GM18517 (cell line): ENCODE data around the gene CACNA1D.

Source experiments
- ATAC-seq: cut with Tn5 transposase; IDR thresholded peaks from one replicate; pipeline ENCODE4 v1.9.1; 2021; ENCODE audit warnings: mild to moderate bottlenecking, moderate library complexity; ENCODE audit not compliant: unreplicated experiment

The CACNA1D gene

DNA sequence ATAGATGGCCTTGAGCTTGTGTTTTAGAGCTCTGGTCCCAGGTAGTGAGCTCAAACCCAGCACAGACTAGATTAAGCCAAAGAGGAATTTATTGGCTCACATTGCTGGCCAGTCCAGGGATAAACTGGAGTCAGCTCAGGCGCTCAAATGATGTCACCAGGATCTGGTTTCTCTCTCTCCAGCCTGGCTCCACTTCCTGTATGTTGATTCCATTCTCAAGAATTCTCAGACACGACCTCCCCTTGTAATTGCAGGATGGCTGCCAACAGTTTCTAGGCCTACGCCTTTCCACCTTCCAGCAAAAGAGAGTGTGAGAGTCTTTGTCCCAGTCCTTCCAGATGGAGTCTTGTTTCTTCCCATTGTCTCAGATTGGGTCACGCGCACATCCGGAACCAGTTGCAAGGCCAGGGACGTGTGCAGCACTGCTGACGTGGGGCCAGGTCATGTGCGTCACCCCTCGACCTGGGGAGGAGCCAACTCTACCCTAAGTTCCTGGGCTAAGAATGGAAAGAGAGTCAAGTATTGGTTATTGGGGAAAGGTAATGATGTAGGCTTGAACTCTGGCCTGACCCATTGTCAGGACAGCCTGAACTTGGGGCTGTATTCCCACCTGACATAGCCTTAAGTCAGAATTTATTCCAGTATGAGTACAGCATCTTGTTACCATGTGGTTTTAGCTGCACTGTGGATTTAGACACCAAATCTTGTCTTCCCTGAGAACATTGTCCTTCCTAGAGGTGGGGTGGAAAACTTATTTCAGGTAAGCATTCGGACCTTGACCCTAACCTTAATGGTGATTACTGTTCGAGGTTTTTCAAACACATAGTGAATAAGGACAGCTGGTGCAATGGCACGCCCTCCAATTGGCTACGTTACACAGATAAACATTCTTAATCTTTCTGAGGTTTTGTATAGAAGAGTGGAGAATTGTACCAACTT lies 31.6 kb downstream of the CACNA1D start:
- ATAC-seq: no peak

DNA sequence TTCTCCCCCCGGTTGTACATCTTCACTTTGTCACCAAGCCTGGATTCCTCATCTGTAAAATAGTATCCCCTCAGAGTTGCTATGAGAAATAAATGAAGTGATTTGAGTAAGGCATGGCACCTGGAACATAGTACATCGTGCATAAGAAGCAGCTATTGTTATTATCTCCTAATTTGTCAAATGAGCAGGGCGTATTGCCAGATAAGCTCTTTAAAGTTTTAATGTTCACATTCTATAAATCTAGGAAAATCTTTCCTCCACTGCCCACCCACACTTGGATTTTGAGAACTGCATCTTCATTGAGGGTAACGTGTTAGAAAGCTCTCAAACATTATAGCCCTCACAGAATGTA lies 32.3 kb downstream of the CACNA1D start:
- no peak for ATAC-seq

DNA sequence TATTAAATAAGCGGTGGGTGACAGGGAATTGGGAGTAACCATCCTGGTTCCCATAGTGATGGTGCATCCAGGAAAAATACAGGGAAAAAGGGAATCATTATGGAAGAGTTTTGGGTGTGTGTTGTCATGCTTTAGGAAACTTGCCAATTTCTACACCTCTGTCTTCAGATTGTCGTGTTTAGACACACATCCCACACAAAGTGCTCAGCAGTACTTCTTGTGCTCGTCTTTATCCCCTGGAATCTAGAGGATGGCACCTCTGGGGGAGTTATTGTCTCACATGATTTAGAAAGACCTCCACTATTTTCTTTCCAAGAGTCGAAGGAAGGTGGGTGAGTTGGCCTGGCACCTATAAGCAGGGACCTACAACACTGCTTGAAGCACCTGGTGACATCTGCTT lies 35.8 kb downstream of the CACNA1D start:
- ATAC-seq: no peak

DNA sequence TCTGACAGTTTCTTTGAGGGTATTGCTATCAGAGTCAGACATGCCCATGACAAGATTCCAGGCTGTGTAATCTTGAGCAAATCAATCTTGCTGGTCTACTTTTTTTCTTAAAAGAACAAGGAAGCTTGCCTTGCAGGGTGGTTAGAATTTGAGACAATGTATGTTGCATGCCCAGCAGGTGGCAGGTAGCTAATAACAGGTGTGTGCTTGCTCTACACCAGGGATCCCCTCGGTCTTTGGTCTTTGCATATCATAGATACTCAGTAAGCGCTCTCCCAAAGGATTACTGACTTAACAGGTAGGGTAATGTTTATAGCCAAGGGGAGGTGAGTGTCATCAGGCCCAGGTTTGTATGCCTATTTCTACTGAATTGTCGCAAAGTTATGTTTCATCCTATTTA lies 37.3 kb downstream of the CACNA1D start:
- ATAC-seq: no peak

DNA sequence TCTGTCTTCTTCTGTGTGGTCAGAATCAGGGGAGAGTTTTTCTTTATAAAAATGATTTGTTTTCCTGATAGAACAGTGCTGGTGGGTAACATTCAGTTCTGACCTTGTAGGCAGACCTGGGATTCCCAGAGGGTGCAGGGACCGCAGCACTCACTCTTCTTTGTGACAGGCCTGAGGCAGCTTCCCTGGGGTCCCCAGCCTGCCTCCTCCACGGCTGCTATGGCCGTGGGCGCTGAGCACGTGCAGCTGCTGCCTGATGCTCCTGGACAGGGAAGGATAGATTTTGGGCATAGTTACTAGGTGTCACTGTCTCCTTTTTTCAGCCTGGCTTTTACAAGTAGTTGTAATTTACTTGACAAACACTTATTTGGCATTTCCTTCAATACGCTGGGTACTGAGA lies 39.1 kb downstream of the CACNA1D start:
- no peak for ATAC-seq

DNA sequence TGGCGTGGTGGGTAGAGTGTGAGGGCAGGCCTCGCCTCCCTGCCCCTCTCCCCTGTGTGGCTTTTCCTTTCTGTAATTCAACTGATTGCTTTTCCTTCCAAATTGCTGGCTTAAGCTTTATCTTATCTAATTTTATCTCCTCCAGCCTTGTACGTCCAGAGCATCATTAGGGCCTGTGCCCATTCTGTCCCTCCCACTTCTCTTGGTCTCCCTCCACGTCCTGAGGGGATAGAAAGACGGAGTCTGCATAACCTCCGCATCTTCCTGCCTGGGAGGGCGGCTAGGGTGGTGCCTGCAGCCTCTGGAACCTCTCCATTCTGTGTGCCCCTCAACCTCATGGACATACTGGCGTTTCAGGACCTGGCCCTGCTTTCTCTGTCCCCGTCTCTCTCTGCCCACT lies 39.8 kb downstream of the CACNA1D start:
- ATAC-seq: no peak

DNA sequence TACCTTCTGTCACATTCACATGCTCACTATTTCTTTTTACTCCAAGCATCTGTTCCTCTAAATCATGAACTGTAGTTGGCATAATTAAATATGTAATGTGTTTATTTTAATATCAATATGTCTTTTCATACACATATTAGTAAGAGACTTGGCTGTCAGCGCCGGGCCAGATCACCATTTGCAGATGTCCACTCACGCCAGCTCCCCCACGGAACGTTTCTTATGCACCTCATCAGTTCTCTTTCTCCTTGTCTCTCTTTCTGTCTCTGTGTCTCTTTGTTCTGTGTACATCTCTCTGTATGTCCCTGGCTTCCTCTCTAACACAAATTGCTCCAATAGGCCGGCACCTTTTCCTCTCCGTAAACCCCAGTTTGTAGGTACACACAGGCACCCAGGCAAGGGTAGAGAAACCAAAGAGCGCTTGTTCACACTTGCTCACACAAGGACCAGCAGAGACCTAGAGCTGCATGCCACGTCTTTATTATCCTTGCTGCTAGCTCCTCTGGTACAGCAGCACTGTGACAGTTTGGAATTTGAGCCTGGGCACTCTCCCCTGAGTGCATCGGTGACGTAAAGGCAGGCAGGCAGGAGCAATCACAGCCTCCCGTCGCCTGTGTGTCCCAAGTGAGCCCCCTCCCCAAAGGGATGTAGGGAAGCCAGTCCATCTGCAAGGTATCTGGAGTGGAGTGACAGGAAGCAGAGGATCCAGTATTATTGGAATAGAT lies 40.4 kb downstream of the CACNA1D start:
- no peak for ATAC-seq

DNA sequence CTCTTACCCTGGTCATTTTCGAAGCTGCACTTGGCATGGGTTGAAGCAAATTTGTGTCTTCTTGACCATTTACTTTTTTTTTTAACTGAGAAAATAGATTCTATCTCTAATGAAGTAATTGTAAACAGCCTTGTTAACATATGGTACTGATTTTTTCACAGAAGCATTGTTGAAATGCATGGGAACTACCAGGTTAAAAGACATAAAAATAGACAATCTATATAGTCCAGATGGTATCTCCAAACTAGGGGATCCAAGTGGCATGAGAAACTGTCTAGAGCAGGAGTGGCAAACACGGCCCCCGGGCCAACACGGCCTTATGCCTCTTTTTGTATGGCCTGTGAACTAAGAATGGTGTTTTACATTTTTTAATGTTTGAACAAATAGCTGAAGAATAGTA lies 41.9 kb downstream of the CACNA1D start:
- ATAC-seq: no peak

DNA sequence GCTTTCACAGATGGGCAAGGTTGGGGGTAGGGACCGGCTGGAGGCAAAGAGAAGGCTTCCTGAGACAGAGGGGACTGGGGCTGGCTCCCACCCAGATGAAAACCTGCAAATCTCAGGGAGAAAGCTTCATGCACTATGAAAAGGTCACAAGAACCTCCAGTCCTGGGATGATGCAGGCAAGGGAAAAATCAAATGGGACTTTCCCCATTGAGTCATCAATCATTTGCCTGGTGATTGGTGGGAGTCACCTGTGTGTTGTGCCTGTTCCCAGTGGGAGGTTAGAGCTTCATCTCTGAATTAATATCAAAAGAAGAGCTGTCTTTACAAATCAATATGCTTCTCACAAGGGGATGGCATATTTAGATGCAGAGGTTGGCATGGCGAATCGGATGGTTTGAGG lies 49.9 kb downstream of the CACNA1D start:
- no peak for ATAC-seq

DNA sequence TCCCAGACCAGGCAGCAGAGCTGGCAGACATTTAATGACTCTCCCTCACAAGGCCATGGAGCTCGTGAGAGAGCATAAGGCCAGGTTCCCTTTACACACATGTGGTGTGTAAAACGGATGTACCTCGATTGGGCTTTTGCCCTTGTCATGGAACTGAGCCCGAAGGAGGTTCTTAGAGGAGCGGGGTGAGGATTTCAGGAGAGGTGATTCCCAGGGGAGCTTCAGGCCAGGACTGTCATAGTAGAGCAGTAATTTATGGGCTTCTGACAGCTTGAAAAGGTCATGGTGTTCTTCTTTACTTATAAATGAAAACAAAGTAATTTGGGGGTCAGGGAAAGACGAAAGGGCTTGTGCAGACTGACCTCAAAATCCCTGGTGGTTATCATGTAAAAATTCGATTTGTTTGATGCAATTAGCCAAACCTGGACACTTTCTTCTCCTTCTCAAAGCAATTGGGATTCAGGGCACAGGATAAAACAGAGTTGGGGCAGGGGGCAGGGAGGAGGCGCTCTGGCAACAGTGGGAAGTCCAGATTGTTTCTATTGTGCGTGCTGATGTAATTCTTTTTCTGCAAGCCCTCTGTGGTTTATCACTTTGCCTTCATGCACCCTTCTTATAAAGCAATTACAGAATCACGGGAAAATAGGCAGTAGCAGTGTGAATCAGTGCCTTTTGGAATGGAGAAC lies 51.0 kb downstream of the CACNA1D start:
- ATAC-seq: no peak

DNA sequence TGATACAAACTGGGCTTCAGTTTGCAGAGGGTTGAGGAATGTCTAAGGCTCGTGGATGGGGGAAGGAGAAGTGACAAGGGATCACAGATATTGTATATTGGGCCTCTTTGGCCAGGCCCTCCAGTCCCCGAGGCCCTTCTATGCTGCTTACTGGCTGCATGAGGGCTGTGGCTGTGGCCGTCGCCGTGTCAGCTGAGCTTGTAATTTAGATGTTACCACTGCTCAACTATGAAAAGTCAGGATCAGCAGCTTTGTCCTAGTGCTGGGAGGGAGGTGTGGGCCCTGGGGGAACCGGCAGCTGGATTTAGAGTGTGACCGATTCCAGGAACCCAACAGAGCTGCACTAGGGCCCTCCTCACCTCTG lies 51.6 kb downstream of the CACNA1D start:
- no peak for ATAC-seq

DNA sequence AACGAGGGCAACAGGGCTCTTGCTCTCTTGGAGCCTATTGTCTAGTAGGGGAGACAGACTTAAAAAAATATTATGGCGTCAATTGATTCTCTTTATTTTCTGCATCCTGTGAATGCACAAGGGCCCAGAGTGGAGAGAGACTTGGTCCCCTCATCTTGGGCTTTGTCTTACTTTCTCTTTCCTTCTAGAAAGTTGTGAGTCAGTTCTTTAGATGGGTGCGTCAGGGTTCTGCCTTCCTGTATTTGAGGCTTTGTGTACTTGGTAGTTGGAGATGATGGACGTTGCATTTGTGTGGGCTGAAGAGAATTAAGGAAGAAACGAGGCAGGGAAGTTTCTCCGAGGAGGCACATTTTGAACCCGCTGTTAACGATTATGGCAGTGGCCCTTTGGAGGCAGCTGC lies 52.9 kb downstream of the CACNA1D start:
- ATAC-seq: no peak

DNA sequence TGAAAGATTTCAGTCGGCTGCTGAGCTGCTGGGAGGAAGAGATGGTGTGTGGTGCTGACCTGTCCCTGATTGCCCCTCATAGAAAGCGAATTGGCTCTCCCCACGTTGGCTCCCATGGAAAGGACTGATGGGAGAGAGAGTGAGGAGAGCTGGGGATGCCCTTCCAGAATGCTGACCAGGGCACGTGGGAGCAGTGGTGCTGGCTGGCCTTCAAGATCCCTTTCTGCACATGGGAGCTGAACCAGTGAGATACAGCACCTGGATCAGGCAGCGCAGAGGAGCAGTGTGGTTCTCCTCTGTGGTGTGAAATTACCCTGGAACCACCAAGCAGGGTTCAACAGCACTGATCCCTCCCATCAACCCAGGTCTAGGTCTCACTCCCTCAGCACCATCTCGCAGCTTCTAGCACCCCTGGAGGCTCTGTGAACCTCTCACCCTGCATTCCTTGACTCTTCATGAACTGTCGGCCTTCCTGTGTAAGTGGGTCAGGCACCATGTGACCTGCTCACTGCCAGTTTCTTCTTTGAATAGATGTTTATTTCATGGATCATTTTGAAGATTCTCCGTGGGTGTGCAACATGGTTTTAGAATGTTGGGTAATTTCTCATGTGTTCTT lies 55.7 kb downstream of the CACNA1D start:
- ATAC-seq: no peak

DNA sequence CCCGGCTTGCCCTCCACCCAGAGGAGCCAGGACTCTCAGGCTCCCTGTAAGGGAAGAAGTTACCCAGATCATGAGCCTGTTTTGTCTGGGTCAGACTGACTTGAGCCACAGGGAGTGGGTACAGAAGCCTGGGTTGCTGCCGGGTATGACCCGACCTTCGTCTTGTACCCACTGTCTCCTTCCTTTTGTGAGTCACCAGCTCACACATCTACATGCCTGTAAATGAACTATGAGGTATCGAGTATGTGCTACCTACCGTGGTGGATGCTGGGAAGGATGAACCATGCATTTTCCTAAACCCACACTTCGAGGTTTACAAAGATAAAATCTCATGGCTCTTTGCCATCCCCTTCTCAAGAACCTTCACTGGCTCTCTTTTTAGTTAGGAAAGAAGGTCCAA lies 56.9 kb downstream of the CACNA1D start:
- no peak for ATAC-seq

DNA sequence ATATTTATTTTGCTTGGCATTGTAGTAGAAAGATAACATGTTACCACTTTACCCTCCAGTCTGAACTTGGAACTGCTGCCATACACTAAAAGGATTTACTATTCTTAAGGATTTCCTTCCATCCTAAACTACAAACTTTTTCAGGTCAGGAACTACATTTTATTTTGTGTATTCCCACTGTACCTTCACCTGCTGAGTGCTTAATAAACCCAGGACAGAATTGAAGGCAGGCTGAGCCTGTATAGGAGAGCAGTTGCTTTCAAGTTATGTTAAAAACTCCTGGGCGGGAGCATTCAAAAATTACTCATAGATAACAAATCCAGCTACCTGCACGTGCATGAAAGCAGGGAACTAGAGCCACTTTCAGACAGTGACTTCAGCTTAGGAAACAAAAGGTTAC lies 58.3 kb downstream of the CACNA1D start:
- no peak for ATAC-seq

DNA sequence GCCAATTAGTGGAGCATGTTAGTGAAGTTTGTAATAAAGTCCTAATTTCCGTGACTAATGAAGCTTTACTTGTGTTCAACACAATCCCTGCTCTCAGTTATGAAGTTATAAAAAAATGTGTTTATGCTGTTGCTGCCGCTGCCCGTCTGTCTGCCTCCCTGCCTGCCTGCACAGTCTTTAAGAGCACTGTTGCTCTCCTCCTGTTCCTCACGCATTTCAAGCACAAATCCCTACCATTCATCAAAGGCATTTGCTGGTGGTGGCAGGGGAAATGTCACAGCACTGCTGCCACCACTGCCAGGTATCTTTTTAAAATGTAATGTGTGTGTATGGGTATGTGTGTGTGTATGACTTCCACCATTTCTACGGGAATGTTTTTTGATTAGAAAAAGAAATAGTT lies 58.8 kb downstream of the CACNA1D start:
- ATAC-seq: no peak

DNA sequence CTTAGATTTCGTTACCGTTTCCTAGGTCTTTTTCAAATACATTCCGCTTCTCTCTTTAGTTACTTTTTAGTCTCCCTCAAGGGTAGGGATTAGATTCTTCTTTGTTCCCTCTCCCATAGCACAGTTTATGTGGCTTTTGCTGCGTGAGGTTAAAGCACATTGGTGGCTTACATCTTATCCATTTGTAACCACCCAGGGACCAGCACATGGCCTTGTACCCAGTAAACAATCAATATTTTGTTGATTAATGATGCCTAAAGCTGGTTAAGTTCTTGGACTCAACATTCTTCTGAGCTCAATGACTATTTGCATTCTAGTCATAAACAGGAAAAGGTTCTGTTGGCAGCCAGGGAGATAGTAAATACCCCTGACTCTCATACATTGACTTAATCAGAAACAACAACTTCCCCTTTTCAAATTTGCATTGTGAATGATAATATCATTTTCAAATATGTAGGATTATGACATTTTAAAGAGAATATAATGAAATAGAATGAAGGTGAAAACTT lies 60.2 kb downstream of the CACNA1D start:
- peak; percentile 80 for ATAC-seq

DNA sequence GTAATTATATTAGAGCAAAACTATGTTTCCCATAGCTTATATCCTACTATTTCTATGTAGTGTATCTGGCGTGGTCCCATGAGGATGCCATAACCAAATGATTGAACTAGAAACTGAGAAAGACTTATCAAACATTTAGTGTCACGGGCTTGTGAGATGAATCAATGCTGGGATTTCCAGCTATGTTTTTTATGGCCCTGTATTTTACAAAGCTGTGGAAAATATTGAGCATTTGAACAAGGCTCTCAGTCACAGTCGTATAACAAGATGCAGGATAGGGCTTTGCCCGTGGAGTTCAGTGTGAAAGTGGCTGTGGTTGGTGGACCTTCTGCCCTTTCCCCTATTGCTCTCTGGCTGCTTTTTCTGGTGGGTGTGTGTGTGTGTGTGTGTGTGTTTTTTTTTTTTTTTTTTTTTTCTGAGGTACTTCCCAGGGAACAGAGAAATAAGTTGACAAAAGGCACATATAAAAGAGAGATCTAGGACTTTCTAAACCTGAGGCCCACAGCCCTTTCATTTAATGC lies 60.7 kb downstream of the CACNA1D start:
- ATAC-seq: peak; percentile 75

DNA sequence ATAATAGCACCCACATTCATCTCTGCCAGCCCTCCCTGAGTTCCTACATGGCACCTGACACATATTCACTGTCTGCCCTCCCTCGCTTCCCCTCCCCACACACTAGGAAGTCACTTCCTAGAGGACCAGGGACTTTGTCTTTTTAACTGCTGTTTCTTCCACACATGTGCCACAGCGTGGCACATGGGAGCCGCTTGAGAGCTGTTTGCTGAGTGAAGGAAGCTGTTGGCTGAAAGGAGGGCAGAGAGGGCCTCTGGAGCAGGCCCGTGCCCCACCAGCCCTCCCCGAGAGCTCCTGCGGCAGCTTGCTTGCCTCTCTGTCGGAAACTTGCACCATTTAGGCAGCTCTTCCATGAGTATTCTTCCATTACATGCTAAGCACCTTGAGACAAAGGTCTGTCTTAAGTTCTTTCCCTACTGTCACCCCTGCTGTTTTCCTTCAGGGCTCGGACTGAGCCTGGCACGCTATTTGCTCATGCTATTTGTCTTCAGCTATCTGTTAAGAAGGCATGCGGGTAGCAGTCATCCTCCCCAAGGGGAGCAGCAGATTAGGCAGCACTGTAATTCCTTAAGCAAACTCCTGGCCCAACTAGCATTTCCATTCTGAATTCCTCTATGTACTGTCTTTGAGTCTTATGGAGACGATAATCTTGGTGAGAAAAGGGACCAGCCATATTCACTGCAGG lies 72.2 kb downstream of the CACNA1D start:
- ATAC-seq: no peak

DNA sequence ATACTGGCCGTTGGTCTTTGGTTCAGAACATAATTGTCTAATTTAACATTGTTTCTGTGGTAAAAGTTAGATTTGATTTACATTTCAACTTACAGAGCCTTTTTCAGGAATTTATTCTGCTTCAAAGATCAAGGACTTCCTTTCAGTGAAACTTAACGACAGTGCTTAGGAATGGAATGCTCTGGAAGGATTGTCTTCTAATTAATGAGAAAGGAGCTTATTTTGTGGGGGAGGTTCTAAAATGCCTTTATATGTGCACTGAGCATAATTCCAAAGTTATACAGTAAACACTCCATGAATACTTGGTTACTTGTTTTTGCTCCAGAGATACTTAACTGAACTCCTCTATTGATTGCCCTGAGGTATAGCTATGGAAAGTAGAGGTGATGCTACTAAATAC lies 75.7 kb downstream of the CACNA1D start:
- ATAC-seq: no peak
